A673 (cell line): ENCODE measurements around the gene EML1.

Experiments
- CTCF ChIP-seq: fragments of 300-800, 200-600 bp; sonication (generic); conservative IDR thresholded peaks from 2 replicates; pipeline ENCODE4 v1.5.1; 2017; ENCODE audit warnings: low read depth, mild to moderate bottlenecking, antibody characterized with exemption, low read length, moderate library complexity, mixed read lengths
- EZH2 ChIP-seq: fragments of 200-600 bp; sonication (generic); IDR thresholded peaks from 2 replicates; pipeline ENCODE4 v1.6.1; 2017; ENCODE audit warnings: borderline replicate concordance, low read depth, mild to moderate bottlenecking, mixed read lengths, antibody characterized with exemption, low read length; ENCODE audit not compliant: poor library complexity, severe bottlenecking

GRCh38 chr14:99875836-99876235, 82.6 kb downstream of the EML1 start:
- TF ChIP-seq CTCF, result no peak
- TF ChIP-seq EZH2, result no peak
